Suprapubic skin (tissue), 4 donors: Measurements from ENCODE around the gene CACNA1S. TPM values are rescaled to one million over a fixed set of nuclear protein-coding genes. Genes with fewer than 3 reads are reported as not detected.

Source experiments
- DNase-seq, 2 donors: peaks; one replicate each; pipeline ENCODE4 v3.0.0-alpha.2; 2019; ENCODE audit warnings: low spot score in 2 of 2
- H3K27ac ChIP-seq: fragments of 200-600 bp; sonication (generic); one replicate; pipeline ENCODE4 v1.5.1; 2019
- H3K27me3 ChIP-seq: fragments of 200-600 bp; sonication (generic); one replicate; pipeline ENCODE4 v1.5.1; 2019
- H3K36me3 ChIP-seq: fragments of 200-600 bp; sonication (generic); one replicate; pipeline ENCODE4 v1.5.1; 2019
- H3K4me1 ChIP-seq: fragments of 200-600 bp; sonication (generic); one replicate; pipeline ENCODE4 v1.5.1; 2019
- H3K4me3 ChIP-seq: fragments of 200-600 bp; sonication (generic); one replicate; pipeline ENCODE4 v1.5.1; 2019; ENCODE audit warnings: mild to moderate bottlenecking
- H3K9me3 ChIP-seq: fragments of 200-600 bp; sonication (generic); one replicate; pipeline ENCODE4 v1.5.1; 2019
- EP300 ChIP-seq: sonication (generic); formaldehyde crosslinking; IDR thresholded peaks from one replicate; pipeline ENCODE4 v1.6.1; 2017; ENCODE audit warnings: antibody characterized with exemption
- POLR2A ChIP-seq, 2 donors: fragments of 450-650 bp; IDR thresholded peaks; one replicate each; pipeline ENCODE4 v1.6.1; 2017; ENCODE audit warnings: antibody characterized with exemption in 2 of 2, mild to moderate bottlenecking in 2 of 2, moderate library complexity in 2 of 2
- POLR2AphosphoS5 ChIP-seq, 3 donors: sonication (generic); formaldehyde crosslinking; IDR thresholded peaks; one replicate each; pipeline ENCODE4 v1.6.1; 2017; ENCODE audit warnings: antibody characterized with exemption in 3 of 3
- WGBS: methylation state at CpG from one replicate; pipeline ENCODE4 v1.1.5; 2018; 5-methylcytosine and 5-hydroxymethylcytosine counted together
- total RNA-seq, 4 donors: library from RNA; depleted of rRNA; stranded (reverse); fragments of >200 nt; gene quantifications; one replicate each; pipeline ENCODE4 v1.1.0, GENCODE V29; 2016
- TF ChIP-seq, protein P1 (sequence below), 2 donors: fragments of 200-600 bp in 1 of 2; fragments of 450-650 bp in 1 of 2; sonication (generic) in 1 of 2; IDR thresholded peaks; one replicate each; pipeline ENCODE4 v1.5.1; 2016 to 2019; ENCODE audit warnings: antibody characterized with exemption in 2 of 2, mild to moderate bottlenecking in 1 of 2, moderate library complexity in 1 of 2

The CACNA1S gene
- total RNA-seq, 4 donors from 2014 or later: not detected

DNA sequence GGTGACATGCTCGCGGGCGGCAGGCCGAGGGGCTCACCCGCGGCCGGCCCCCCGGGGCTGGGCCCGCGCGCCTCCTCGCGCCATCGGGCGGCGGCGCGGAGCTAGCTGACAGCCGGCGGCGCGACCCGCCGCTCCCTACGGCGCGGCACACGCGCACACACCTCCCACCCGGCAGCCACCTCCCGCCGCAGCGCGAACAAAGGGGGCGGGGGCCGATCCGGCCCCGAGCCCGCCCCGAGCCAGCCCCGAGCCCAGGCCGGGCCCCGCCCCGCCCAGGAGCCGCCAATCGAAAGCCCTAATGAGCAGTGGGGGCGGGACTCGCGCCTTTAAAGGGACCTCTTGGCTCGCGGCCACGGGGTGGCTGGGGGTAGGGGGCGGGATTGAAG, 88.7 kb downstream of the CACNA1S start, which contains the start of gene KIF21B:
Gene KIF21B (minus strand): TSS at position 198 of the 386 bp plus-strand sequence. CDS start 331 bp downstream, outside the sequence.
- 0% methylated on average over 15 of the region's 53 CpGs for WGBS
- Histone ChIP-seq H3K4me3 (peak within 1 kb of the TSS; percentile 63), H3K27ac (no peak within 1 kb of the TSS), H3K4me1 (peaks cover 35% of the 10 kb centered on the region), H3K27me3 (no peaks in the 10 kb centered on the region), H3K9me3 (no peaks in the 10 kb centered on the region), H3K36me3 (no peaks in the 10 kb centered on the region)
- no peak for TF ChIP-seq EP300
- TF ChIP-seq, protein P1, sequence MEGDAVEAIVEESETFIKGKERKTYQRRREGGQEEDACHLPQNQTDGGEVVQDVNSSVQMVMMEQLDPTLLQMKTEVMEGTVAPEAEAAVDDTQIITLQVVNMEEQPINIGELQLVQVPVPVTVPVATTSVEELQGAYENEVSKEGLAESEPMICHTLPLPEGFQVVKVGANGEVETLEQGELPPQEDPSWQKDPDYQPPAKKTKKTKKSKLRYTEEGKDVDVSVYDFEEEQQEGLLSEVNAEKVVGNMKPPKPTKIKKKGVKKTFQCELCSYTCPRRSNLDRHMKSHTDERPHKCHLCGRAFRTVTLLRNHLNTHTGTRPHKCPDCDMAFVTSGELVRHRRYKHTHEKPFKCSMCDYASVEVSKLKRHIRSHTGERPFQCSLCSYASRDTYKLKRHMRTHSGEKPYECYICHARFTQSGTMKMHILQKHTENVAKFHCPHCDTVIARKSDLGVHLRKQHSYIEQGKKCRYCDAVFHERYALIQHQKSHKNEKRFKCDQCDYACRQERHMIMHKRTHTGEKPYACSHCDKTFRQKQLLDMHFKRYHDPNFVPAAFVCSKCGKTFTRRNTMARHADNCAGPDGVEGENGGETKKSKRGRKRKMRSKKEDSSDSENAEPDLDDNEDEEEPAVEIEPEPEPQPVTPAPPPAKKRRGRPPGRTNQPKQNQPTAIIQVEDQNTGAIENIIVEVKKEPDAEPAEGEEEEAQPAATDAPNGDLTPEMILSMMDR (IDR thresholded peaks at IDR 0.05): no peak
- no peak for TF ChIP-seq POLR2A (IDR thresholded peaks at IDR 0.05)
- TF ChIP-seq POLR2AphosphoS5 (IDR thresholded peaks at IDR 0.05): no peak
- DNase-seq: no peak

DNA sequence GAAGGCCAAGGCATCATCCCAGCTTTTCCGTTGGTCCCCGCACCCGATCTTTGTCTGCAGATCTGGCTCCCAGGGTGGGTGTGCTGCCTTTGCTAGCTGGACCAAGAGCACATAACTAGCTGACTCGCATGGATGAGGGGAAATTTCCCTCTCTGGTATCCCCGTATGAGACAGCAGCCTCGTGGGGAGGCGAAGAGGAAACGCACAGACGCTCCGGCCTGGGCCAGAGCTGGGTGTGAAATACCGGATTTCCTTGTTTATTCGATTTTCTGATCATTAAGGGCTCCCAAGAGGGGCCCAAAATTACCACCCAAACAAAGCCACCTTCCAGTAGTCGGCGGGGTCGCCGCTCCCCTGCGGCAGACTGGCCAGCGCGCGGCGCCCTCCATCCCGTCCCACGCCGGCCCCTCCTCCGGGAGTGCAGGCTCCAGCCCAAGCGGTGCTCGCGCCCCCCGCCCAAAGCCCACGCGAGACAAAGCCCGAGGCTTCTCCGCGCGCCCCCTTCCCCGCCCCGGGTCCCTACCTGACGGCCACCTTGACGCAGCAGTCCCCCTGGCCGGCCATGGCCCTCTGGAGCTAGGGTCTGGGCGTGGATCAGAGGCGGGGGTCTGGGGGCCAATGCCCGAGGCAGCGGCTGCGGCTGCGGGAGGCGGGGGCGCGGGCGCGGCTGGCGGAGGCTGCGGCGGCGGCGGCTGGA, 89.3 kb downstream of the CACNA1S start:
- WGBS: 4% methylated on average over 33 of the region's 56 CpGs
- no peak for DNase-seq
- no peaks in the 10 kb centered on the region for H3K36me3 ChIP-seq
- peaks cover 36% of the 10 kb centered on the region for H3K4me1 ChIP-seq
- no peak overlapping the region for H3K27ac ChIP-seq
- H3K27me3 ChIP-seq: no peaks in the 10 kb centered on the region
- H3K4me3 ChIP-seq: peak overlapping the region; percentile 63
- TF ChIP-seq POLR2A (IDR thresholded peaks at IDR 0.05) (no peak), POLR2AphosphoS5 (IDR thresholded peaks at IDR 0.05) (no peak)
- TF ChIP-seq, protein P1 (IDR thresholded peaks at IDR 0.05): no peak
- no peaks in the 10 kb centered on the region for H3K9me3 ChIP-seq

DNA sequence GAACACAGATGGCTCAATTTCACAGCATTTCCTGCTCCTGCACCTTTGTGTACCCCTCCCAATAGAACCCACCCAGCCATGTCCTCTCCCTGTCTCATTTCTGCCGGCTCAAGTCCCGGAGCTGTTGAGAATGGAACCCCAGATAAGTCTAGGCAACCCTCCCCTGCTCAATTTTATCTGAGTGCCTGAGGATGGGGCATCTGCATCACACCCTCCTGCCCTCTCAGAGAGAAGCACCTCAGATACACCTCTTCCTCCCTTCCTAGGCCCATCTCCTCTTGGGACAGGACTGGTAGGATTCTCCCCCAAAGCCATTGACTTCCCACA, 89.8 kb downstream of the CACNA1S start:
- Histone ChIP-seq H3K27ac (no peak overlapping the region), H3K4me3 (peak overlapping the region; percentile 63), H3K4me1 (peaks cover 41% of the 10 kb centered on the region), H3K36me3 (no peaks in the 10 kb centered on the region), H3K27me3 (no peaks in the 10 kb centered on the region), H3K9me3 (no peaks in the 10 kb centered on the region)
- 78% methylated on average over 2 of the region's 2 CpGs for WGBS
- TF ChIP-seq, protein P1 (IDR thresholded peaks at IDR 0.05): no peak
- TF ChIP-seq POLR2AphosphoS5 (IDR thresholded peaks at IDR 0.05) (no peak), POLR2A (IDR thresholded peaks at IDR 0.05) (no peak), EP300 (no peak)
- DNase-seq: no peak

DNA sequence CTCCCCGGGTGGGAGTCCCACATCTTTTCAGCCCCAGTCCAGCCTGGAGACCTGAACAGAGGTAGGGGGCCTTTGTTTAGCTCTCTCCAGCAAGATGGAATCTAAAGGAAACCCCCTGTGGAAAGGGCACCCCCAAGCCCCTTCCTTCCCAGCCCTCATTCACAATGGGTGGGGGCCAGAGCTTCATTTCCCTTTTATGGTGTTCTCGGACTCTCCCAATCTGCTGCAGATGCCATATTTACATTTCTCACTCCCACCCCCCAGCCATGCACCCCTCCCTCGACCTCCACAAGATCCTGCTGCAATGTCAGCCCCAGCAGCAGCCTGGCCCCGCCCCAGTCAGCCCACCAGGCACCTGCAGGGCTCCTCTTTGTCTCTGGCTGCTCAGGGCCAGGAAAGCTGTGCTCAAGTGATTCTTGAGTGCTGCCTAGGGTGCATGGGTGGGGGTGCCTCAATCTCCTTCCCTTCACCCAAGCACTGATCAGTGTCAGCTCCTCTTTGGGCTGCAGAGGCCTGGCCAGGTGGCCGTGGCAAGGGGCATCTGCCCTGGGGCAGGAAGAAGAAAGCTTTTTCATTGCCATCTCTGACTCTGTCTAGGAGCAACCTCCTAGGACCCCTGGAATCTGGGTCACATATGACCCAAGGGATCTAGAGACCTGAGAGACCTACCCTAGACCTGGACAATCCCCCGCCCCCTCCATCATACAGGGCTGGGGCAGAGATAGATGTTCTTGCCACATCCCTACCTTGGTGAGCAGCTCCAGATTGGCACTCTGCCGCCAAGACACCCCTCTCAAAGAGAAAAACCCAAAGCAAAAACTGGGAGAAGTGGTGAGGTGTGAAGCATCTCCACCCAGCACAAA, 90.4 kb downstream of the CACNA1S start:
- TF ChIP-seq, protein P1 (IDR thresholded peaks at IDR 0.05): no peak
- TF ChIP-seq POLR2A (IDR thresholded peaks at IDR 0.05): no peak
- TF ChIP-seq POLR2AphosphoS5 (IDR thresholded peaks at IDR 0.05): no peak
- TF ChIP-seq EP300: no peak
- DNase-seq: no peak
- Histone ChIP-seq H3K4me1 (peaks cover 46% of the 10 kb centered on the region), H3K36me3 (no peaks in the 10 kb centered on the region), H3K27ac (no peak overlapping the region), H3K27me3 (no peaks in the 10 kb centered on the region), H3K9me3 (no peaks in the 10 kb centered on the region), H3K4me3 (no peak overlapping the region)
- WGBS: 86% methylated on average over 5 of the region's 7 CpGs
